ENCODE measurements around the gene TREM1. TPM values are rescaled to one million over a fixed set of nuclear protein-coding genes. Genes with fewer than 3 reads are reported as not detected.
"Not testable (repeated sequence)": the region's sequence is repeated elsewhere in the genome, so short reads cannot be mapped to it uniquely, and the experiment has no call there.

Gene TREM1
- polyA plus RNA-seq, 1 donor (not counting 4 experiments of a cell fraction or from before 2014, with no cell fraction given), result not detected

DNA sequence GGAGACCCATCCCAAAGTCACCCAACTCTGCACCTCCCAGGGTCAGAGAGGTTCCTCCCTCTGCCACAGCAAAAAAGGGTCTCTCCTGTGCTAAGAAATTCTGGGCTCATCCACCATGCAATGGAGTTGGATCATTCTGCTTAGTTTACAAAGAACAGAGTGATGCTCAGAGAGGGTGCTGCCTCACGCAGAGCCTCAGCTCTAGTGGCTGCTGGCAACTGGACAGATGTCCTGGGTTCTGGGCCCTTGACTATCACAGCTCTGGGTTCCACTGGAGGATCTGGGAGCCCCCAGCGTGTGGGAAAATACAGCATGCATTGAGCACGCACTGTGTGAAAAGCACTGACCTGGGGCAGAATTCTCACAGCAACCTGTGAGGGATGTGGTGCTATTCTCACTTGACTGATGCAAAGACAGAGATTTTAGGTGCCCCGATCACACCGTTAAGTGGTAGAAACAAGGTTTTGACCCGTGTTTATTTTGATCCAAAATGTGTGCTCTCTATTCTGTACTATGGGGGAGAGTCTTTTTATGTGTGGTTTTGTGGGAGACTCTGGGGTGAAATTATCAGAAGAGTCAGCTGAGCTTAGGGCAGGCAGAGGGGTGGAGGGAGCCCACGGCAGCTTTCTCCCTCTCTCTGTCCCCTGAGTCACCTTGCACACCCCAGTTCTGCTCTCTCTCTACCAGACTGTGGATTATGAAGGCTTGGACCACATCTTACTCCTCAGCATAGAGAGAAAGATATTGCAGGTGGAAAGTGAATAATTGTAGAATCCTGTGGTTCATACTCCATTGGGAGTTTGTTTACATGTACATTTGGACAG lies 38.4 kb downstream of the TREM1 start:
- Histone ChIP-seq H3K9ac (ENCODE audit: control insufficient read depth, extremely low read depth, insufficient read depth, low read length) (no peak overlapping the region), H2AFZ (ENCODE audit: control insufficient read depth, low read length) (no peak overlapping the region), H3K4me2 (ENCODE audit: control insufficient read depth, extremely low read depth, insufficient read depth, low read depth, low read length) (no peak overlapping the region), H3K4me1 (ENCODE audit: control insufficient read depth, extremely low read depth, insufficient read depth, low read length) (no peaks in the 10 kb centered on the region), H3K27ac (ENCODE audit: control insufficient read depth, insufficient read depth, low read length) (no peak overlapping the region), H3K9me3 (ENCODE audit: control insufficient read depth, low read depth, low read length) (no peaks in the 10 kb centered on the region), H3K79me2 (ENCODE audit: control insufficient read depth, insufficient read depth, low read length) (no peaks in the 10 kb centered on the region), H3K9me1 (ENCODE audit: control insufficient read depth, extremely low read depth, insufficient read depth, low read length) (no peaks in the 10 kb centered on the region), H3K27me3 (ENCODE audit: control insufficient read depth, extremely low read depth, insufficient read depth, low read length) (peaks cover 18% of the 10 kb centered on the region), H3K4me3 (ENCODE audit: control insufficient read depth in 2 of 3, extremely low read depth in 1 of 3, insufficient read depth in 2 of 3, low read depth in 1 of 3, low read length in 3 of 3) (no peak overlapping the region), H3K36me3 (ENCODE audit: control insufficient read depth in 2 of 2, extremely low read depth in 1 of 2, insufficient read depth in 2 of 2, low read length in 2 of 2) (no peaks in the 10 kb centered on the region), H4K20me1 (ENCODE audit: control insufficient read depth, extremely low read depth, insufficient read depth, low read length) (no peaks in the 10 kb centered on the region)
- DNase-seq (ENCODE audit: low read depth, low spot score) (no peak), FAIRE-seq (no peak)
- dilution Hi-C loops (cut with MboI; ENCODE audit: extremely low pct_ligation_motif_present, low sequenced_read_pairs), result no loop called here
- TF ChIP-seq EZH2 (IDR thresholded peaks at IDR 0.05; ENCODE audit: low read length), result no peak

GRCh38 chr6:41247288-41247865 lies 39.1 kb downstream of the TREM1 start:
- H4K20me1 ChIP-seq (ENCODE audit: control insufficient read depth, extremely low read depth, insufficient read depth, low read length), result no peaks in the 10 kb centered on the region
- TF ChIP-seq EZH2 (IDR thresholded peaks at IDR 0.05; ENCODE audit: low read length), result no peak
- no peak for TF ChIP-seq CTCF (optimal IDR thresholded peaks at IDR 0.05 in 1 of 3, IDR thresholded peaks at IDR 0.05 in 1 of 3, conservative IDR thresholded peaks at IDR 0.05 in 1 of 3; ENCODE audit: extremely low read depth in 1 of 3, insufficient read depth in 2 of 3, low read length in 3 of 3)
- dilution Hi-C loops (cut with MboI; ENCODE audit: extremely low pct_ligation_motif_present, low sequenced_read_pairs), result no loop called here
- H3K9ac ChIP-seq (ENCODE audit: control insufficient read depth, extremely low read depth, insufficient read depth, low read length), result no peak overlapping the region
- no peaks in the 10 kb centered on the region for H3K36me3 ChIP-seq (ENCODE audit: control insufficient read depth in 2 of 2, extremely low read depth in 1 of 2, insufficient read depth in 2 of 2, low read length in 2 of 2)
- no peak overlapping the region for H2AFZ ChIP-seq (ENCODE audit: control insufficient read depth, low read length)
- H3K27me3 ChIP-seq (ENCODE audit: control insufficient read depth, extremely low read depth, insufficient read depth, low read length), result peaks cover 19% of the 10 kb centered on the region
- H3K27ac ChIP-seq (ENCODE audit: control insufficient read depth, insufficient read depth, low read length), result no peak overlapping the region
- no peak overlapping the region for H3K4me3 ChIP-seq (ENCODE audit: control insufficient read depth in 2 of 3, extremely low read depth in 1 of 3, insufficient read depth in 2 of 3, low read depth in 1 of 3, low read length in 3 of 3)
- no peaks in the 10 kb centered on the region for H3K4me1 ChIP-seq (ENCODE audit: control insufficient read depth, extremely low read depth, insufficient read depth, low read length)
- no peaks in the 10 kb centered on the region for H3K79me2 ChIP-seq (ENCODE audit: control insufficient read depth, insufficient read depth, low read length)
- DNase-seq (ENCODE audit: low read depth, low spot score) (no peak), FAIRE-seq (no peak)
- H3K4me2 ChIP-seq (ENCODE audit: control insufficient read depth, extremely low read depth, insufficient read depth, low read depth, low read length), result no peak overlapping the region
- H3K9me1 ChIP-seq (ENCODE audit: control insufficient read depth, extremely low read depth, insufficient read depth, low read length), result no peaks in the 10 kb centered on the region
- no peaks in the 10 kb centered on the region for H3K9me3 ChIP-seq (ENCODE audit: control insufficient read depth, low read depth, low read length)

DNA sequence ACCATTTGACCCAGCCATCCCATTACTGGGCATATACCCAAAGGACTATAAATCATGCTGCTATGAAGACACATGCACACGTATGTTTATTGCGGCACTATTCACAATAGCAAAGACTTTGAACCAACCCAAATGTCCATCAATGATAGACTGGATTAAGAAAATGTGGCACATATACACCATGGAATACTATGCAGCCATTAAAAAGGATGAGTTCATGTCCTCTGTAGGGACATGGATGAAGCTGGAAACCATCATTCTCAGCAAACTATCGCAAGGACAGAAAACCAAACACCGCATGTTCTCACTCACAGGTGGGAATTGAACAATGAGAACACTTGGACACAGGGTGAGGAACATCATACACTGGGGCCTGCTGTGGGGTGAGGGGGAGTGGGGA lies 40.0 kb downstream of the TREM1 start:
- H3K9me1 ChIP-seq (ENCODE audit: control insufficient read depth, extremely low read depth, insufficient read depth, low read length); H3K4me1 ChIP-seq (ENCODE audit: control insufficient read depth, extremely low read depth, insufficient read depth, low read length); H3K4me2 ChIP-seq (ENCODE audit: control insufficient read depth, extremely low read depth, insufficient read depth, low read depth, low read length); H3K27ac ChIP-seq (ENCODE audit: control insufficient read depth, insufficient read depth, low read length); H3K79me2 ChIP-seq (ENCODE audit: control insufficient read depth, insufficient read depth, low read length); H3K9ac ChIP-seq (ENCODE audit: control insufficient read depth, extremely low read depth, insufficient read depth, low read length); H3K36me3 ChIP-seq (ENCODE audit: control insufficient read depth in 2 of 2, extremely low read depth in 1 of 2, insufficient read depth in 2 of 2, low read length in 2 of 2); DNase-seq (ENCODE audit: low read depth, low spot score); dilution Hi-C loops (cut with MboI; ENCODE audit: extremely low pct_ligation_motif_present, low sequenced_read_pairs); H3K4me3 ChIP-seq (ENCODE audit: control insufficient read depth in 2 of 3, extremely low read depth in 1 of 3, insufficient read depth in 2 of 3, low read depth in 1 of 3, low read length in 3 of 3); H3K9me3 ChIP-seq (ENCODE audit: control insufficient read depth, low read depth, low read length); H4K20me1 ChIP-seq (ENCODE audit: control insufficient read depth, extremely low read depth, insufficient read depth, low read length); H2AFZ ChIP-seq (ENCODE audit: control insufficient read depth, low read length); FAIRE-seq: not testable (repeated sequence)
- H3K27me3 ChIP-seq (ENCODE audit: control insufficient read depth, extremely low read depth, insufficient read depth, low read length), result peaks cover 21% of the 10 kb centered on the region
